H1 (cell line): ENCODE data around the gene CLEC19A.

Source experiments
- ATF2 ChIP-seq: IDR thresholded peaks from 2 replicates; pipeline ENCODE4 v1.6.1; 2012; ENCODE audit warnings: low read length, inconsistent platforms
- ATF3 ChIP-seq: IDR thresholded peaks from 2 replicates; pipeline ENCODE4 v1.6.1; 2011; ENCODE audit warnings: low read depth, mild to moderate bottlenecking, low read length; ENCODE audit not compliant: insufficient read depth
- CBX5 ChIP-seq: fragments of 300-800, 300-1000 bp; sonication (generic); IDR thresholded peaks from 2 replicates; pipeline ENCODE4 v1.7.1; 2016; ENCODE audit warnings: antibody characterized with exemption, low read length, low read depth
- CEBPB ChIP-seq: IDR thresholded peaks from 2 replicates; pipeline ENCODE4 v1.6.1; 2012; ENCODE audit warnings: low read depth, low read length
- CTCF ChIP-seq, 3 experiments: IDR thresholded peaks; 1 replicate in 2 of 3; 2 replicates in 1 of 3; pipeline versions ENCODE4 v1.5.1 to v1.6.1; 2011; ENCODE audit warnings: low read length in 3 of 3, mild to moderate bottlenecking in 3 of 3, inconsistent platforms in 2 of 3, low read depth in 1 of 3, moderate library complexity in 1 of 3; ENCODE audit not compliant: insufficient read depth in 1 of 3; ENCODE audit errors: control extremely low read depth in 1 of 3
- EZH2 ChIP-seq: fragments of 200-600 bp; sonication (generic); IDR thresholded peaks from 2 replicates; pipeline ENCODE4 v1.7.1; 2012; ENCODE audit warnings: low read depth, mild to moderate bottlenecking, moderate library complexity, low read length, inconsistent platforms; ENCODE audit not compliant: severe bottlenecking
- PHF8 ChIP-seq: fragments of 200-600 bp; sonication (generic); conservative IDR thresholded peaks from 2 replicates; pipeline ENCODE4 v1.7.1; 2012; ENCODE audit warnings: low read depth, mild to moderate bottlenecking, inconsistent platforms, low read length, moderate library complexity
- POLR2A ChIP-seq, 2 experiments: IDR thresholded peaks; 1 replicate in 1 of 2; 2 replicates in 1 of 2; pipeline ENCODE4 v1.6.1; 2011; ENCODE audit warnings: low read depth in 2 of 2, low read length in 2 of 2, mild to moderate bottlenecking in 2 of 2; ENCODE audit errors: control extremely low read depth in 1 of 2
- RAD21 ChIP-seq, 2 experiments: IDR thresholded peaks in 1 of 2; conservative IDR thresholded peaks in 1 of 2; 2 replicates each; pipeline ENCODE4 v1.6.1; 2011; ENCODE audit warnings: low read depth in 2 of 2, low read length in 2 of 2, improper control_type of control experiment in 1 of 2, inconsistent platforms in 1 of 2, mild to moderate bottlenecking in 1 of 2, moderate library complexity in 1 of 2
- ZNF274 ChIP-seq: IDR thresholded peaks from 2 replicates; pipeline ENCODE4 v1.7.0; 2012; ENCODE audit warnings: low read length, borderline replicate concordance; ENCODE audit errors: extremely low read depth

DNA sequence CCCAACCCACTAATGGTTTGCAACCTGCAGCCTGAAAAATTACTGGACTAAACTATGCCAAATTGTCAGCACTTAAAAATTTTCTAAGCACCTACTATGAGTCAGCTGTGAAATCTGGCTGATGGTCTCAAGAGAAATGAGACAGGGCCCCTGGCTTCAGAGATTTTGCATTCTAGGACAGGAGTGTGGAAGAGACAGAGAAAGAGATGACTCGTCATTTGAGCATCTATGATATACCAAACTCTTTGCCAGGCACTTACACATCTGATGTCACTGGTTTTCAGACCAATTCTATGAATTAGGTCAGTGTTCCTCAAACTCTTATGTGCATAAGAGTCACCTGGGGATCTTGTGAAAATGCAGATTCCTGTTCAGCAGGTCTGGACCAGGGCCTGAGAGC, 44.4 kb downstream of the CLEC19A start:
- TF ChIP-seq CTCF (IDR thresholded peaks at IDR 0.05; ENCODE audit: control extremely low read depth in 1 of 3, insufficient read depth in 1 of 3, low read depth in 1 of 3, low read length in 3 of 3) (no peak), CEBPB (no peak), PHF8 (no peak), ATF3 (no peak), RAD21 (IDR thresholded peaks at IDR 0.05 in 1 of 2, conservative IDR thresholded peaks at IDR 0.05 in 1 of 2; ENCODE audit: low read depth in 2 of 2, low read length in 2 of 2) (no peak), ATF2 (no peak), CBX5 (no peak), ZNF274 (no peak), EZH2 (no peak), POLR2A (IDR thresholded peaks at IDR 0.05; ENCODE audit: control extremely low read depth in 1 of 2, low read depth in 2 of 2, low read length in 2 of 2) (no peak)
